NCI-H2171 (cell line): ENCODE data around the gene ITPKA.

ENCODE experiments used
- DNase-seq: peaks from one replicate; lab custom pipeline; 2025; lab: John Stamatoyannopoulos, UW

Gene ITPKA

DNA sequence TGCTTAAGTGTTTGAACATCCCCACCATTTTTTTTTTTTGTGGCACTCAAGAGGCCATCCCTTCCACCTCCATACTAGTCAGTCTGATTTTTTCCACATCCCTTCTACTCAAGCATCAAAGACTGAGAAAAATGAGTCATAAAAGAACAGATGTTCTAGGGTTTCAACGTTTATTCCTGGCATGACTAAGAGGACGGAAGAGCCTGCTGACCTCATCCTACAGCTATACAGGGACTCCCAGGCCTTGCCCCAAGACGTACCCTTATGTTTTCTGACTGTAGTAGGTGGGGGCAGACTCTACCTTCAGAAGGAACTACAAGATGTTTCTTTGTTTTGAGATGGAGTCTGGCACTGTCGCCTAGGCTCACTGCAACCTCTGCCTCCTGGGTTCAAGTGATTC lies 3.3 kb upstream of the ITPKA start:
- DNase-seq: no peak

DNA sequence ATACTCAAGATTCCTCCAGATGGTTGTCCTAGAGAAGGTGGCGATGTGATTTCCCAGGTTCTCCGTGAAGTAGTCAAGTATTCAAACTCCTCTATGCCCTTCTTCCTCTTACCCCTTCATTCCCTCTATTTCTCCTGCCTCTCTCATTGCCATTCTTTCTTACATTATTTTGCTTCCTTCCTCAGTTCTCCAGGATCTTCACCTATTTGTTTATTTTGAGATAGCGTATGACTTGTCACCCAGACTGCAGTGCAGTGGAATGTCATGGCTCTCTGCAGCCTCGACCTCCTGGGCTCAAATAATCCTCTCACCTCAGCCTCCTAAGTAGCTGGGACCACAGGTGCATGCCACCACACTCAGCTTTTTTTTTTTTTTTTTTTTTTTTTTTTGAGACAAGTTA lies 1.8 kb upstream of the ITPKA start:
- DNase-seq: no peak

DNA sequence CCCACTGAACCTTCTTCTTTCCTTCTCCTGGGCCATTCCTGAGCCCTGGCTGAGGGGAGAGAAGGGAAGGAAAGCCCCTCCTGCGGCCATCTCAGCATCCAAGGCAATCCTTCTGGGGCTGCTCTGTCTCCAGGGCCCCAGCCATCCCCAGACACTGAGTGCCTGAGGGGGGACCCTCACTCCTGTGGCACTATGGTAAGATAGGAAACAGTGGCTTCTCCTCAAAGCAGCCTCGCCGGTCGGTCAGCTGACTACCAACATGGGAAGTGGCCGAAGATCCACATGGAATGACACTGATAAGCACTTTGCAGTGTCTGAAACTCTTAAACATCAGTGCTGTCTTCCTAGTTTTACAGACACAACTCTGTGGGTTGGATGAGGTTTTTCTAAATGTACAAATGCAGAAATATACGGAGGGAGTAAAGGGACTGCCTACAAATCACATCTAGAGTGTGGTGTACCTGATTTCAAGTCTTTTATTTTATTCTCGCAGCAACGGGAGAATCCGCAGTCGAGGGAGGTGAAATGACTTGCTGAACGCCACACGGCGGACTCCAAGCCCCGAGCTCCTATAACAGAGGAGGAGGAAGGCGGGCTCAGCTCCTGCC lies 973 bp upstream of the ITPKA start:
- DNase-seq: no peak

DNA sequence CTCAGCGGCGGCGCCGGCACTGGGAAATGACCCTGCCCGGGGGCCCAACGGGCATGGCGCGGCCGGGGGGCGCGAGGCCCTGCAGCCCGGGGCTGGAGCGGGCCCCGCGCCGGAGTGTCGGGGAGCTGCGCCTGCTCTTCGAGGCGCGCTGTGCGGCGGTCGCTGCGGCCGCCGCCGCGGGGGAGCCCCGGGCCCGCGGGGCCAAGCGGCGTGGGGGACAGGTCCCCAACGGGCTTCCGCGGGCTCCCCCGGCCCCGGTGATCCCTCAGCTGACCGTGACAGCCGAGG lies 172 bp downstream of the ITPKA start:
- no peak for DNase-seq

DNA sequence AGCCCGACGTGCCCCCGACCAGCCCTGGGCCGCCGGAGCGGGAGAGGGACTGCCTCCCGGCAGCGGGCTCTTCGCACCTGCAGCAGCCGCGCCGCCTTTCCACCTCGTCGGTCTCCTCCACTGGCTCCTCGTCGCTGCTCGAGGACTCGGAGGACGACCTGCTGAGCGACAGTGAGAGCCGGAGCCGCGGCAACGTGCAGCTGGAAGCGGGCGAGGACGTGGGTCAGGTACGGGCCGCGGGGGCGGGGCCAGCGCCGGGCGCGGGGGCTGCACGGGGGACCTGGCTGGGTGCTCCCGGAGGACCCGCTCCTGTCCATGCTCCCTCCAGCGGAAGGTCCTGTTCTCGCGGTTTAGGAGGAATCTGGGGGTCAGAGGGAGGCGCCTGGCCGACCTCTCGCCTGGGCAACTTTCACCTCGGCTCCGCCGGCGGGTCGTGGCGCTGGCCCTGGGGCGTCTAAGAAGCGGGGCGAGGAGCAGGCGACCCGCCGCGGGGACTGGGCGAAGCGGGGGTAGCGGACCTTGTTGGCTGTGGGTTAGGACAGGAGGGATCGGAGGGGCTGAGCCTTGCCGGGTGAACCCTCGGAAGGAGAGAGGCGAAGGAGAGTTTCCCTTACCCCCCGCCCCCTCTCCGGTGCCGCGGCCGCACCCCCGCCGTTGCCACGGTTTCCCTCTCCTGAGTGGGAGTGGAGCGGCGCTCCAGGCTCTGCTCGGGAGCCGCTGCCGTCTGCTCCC lies 682 bp downstream of the ITPKA start:
- peak; percentile 28 for DNase-seq

DNA sequence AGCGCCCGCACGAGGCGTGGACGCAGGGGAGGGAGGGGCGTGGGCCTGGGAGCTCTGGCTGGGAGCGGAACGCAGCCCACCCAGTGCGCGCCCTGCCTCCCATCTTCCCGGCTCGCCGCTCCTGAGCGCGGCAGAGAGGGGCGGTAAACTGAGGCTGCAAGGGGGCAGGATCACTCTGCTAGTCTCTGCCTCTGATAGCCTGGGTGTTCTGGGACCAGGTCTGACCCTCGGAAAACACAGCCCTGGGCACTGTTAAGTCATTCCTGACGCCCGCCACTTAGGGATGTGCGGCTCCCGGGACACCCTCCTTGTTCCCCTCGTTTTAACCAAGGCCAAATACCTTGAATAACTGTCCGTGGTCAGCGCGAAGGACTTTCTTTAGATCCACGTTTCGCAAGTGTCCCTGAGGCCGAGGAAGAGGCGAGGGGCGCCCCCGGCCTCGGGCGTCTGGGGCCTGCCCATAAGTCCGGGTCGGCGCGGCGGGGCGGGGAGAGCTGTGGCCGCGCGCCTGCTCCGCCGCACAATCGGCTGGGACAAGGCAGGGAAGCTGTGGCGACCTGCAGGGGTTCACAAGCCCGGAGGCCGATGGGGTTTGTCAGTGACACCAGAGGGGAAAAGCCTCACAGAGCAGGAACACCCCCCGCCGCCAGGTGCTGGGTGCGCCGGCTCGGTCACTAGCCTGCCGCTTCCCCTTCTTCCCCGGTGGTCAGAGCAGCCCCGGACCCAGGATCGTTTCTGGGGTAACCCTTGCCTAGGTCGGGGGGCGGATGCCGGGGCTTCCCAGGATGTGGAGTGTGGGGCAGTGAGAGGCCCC lies 1.5 kb downstream of the ITPKA start:
- DNase-seq: no peak

DNA sequence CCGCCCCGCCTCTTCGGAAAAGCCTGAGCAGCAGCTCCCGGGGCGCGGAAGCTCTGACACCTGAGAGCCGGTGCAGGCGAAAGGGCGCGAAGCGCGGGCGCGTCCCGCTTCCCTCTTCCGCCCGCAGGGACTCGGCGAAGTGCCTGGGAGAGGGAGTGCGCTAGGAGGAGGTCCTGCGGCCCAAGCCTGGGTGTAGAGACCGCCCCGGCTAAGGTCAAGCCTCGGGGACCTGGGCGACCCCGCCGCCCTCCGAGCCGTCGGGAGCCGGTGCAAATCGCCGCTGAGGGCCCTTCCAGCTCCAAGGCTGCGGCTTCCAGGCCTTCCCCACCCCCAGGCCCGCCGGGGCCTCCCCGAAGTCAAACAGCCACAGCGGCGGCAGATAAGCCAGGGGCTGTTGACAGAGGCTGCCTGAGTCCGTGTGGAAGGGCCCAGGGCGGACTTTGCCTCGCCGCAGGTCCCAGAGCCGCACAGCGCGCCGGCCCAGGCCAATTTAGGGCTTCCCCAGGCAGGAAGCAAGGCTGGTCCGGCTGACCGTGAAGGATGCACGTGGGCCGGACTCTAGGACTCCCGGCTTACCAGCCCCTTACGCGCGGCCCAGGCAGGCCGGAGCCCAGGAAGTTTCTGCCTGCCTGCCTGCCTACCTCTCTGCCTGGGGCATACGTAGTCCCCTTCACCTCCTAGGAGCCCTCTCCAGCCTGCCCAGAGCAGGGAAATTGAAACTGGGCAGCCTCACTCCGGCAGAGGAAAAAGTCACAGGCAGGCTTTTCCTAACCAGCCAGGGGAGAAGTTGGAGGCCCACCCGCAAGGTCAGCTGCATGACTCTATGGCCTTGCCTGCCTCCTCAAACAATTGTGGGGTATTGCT lies 2.3 kb downstream of the ITPKA start:
- no peak for DNase-seq

DNA sequence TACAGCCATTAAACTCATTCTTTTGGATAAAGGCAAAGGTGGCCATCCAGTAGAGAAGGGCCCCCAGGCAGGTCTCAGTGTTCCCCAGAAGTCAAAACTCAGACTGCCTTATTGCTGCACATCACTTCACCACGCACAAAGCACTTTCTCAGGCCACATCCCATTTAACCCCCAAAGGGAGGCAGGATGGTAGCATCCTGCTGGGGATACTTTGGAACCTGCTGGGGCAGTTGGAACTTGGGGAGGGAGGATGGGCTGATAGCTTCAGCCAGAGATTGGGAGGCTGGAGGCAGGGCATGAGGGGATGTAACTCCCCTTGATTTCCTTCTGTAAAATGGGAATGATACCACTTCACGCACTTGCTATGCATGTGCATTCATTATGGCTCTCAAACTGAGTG lies 5.0 kb downstream of the ITPKA start:
- DNase-seq: peak; percentile 31

DNA sequence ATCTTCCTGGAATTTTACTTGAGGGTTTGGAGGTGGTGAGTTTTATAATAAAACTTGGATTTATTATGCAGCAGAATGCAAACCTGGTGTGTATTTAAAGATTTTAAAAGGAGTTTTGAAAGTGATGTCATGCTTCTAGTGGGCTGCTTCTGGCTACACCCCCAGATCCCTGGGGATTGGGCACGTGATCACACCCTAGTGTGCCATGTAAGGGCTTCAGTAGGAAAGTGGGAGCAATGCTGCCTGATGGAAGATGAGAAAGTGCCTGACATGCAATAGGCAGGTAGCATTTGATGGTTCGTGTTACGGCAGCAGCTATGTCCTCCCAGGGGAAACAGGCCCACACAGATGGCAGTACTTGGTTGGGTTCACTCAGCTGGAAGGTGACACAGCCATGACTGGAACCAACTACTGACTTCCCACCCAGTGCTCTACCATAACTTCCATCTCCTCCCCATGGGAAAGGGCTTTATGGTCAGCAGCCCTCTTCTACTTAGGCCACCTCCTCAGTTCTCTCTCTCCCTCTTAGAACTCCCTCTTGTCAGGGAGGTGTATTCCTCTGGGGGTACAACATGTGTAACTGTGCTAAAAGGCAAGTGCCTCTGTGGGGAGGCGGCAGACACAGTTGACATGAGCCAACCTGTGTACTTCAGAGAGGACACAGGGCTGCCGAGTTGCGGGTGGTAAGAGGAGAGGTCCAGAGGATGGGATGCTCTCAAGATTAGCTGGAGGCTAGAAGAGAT lies 5.6 kb downstream of the ITPKA start:
- DNase-seq: peak; percentile 94

DNA sequence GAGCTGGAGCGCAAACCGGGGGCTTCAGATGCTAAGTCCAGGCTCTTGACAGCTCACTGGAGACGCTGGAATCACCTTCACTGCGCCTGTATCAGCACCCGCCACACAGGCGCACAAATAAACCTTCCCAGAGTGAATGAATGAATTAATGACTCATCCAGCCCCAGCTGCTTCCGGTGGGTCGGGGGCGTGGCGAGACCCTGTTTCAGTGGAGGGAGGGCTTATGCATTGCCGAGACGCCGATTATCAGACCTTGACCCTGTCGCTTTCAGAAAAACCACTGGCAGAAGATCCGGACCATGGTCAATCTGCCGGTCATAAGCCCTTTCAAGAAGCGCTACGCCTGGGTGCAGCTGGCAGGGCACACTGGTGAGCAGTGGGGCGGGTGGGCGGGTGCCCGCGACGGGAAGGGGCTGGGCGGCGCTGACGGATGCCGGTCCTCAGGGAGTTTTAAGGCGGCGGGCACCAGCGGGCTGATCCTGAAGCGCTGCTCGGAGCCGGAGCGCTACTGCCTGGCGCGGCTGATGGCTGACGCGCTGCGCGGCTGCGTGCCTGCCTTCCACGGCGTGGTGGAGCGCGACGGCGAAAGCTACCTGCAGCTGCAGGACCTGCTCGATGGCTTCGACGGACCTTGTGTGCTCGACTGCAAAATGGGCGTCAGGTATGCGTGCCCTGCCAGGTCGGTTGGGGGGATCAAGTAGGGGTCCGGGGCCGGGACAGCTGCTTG lies 7.7 kb downstream of the ITPKA start:
- no peak for DNase-seq

DNA sequence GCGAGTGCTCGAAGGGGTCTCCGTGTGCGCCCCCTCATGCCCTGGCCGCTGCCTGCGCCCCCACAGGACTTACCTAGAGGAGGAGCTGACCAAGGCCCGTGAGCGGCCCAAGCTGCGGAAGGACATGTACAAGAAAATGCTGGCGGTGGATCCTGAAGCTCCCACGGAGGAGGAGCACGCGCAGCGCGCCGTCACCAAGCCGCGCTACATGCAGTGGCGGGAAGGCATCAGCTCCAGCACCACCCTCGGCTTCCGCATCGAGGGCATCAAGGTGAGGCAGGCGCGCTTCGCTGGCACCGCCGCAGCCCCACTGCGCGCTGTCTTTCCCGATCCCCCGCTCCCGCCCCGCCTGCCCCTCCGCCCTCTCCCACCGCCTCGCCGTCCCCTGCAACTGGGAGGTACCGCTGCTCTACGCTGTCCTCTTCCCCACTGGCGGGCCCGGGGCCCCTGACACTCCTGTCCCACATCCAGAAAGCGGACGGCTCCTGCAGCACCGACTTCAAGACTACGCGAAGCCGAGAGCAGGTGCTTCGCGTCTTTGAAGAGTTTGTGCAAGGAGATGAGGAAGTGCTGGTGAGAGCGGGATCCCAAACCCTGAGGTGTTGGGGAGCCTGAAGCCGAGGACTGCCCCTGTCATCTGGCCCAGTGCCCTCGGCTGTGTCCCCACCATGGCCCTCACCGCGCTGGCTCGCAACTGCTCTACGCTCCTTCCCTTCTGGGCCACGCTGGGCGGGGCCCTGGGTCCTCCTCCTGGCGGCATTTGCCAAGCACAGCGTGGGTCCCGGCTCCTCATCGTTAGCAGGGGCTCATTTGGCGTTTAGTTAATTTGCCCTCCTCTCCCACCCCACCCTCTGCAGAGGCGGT lies 8.5 kb downstream of the ITPKA start:
- no peak for DNase-seq

DNA sequence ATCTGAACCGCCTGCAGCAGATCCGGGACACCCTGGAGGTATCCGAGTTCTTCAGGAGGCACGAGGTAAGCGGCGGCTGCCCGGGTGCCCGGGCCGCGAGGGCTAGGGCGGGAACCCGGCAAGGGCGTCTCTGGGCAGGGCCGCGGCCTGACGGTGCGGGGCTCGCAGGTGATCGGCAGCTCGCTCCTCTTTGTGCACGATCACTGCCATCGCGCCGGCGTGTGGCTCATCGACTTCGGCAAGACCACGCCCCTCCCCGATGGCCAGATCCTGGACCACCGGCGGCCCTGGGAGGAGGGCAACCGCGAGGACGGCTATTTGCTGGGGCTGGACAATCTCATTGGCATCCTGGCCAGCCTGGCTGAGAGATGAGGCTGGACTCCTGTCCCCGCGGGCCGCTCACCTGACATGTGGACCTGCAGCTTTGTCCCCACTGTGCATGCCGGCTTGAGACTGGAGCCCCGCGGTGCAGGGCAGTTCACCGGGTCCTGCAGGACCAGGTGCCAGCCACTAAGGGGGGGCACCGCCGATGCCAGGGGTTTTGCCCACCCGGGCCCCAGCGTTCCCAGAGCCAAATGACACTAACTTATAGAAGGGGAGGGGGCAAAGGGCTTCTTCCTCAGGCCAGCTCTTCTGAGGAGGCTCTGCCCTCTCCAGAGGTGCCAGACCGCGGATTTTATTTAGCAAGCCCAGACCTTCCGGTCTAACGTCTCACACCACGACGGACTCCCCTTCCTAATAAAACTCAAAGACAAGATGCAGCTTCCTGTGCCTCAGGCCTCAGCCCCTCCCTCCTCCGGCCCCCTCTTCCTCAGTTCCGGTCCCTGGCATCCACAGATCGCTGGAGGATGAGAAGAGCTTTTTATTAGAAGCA lies 9.4 kb downstream of the ITPKA start:
- no peak for DNase-seq

DNA sequence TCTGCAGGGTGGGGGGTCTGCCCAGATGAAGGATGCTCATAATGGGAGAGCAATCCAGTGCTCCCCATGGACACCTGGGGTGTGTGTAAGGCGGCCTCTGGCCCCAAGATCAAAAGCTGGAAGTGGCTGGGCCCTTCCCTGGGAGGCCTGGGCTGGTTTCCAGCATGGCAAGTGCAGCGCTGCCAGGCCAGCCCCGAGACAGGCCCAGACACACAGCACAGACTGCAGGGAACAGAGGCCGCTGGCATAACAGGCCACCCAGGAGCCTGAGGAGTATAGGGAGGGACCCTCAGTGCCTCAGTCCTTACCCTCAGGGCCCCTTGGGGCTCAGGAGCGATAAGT lies 10.0 kb downstream of the ITPKA start:
- no peak for DNase-seq

DNA sequence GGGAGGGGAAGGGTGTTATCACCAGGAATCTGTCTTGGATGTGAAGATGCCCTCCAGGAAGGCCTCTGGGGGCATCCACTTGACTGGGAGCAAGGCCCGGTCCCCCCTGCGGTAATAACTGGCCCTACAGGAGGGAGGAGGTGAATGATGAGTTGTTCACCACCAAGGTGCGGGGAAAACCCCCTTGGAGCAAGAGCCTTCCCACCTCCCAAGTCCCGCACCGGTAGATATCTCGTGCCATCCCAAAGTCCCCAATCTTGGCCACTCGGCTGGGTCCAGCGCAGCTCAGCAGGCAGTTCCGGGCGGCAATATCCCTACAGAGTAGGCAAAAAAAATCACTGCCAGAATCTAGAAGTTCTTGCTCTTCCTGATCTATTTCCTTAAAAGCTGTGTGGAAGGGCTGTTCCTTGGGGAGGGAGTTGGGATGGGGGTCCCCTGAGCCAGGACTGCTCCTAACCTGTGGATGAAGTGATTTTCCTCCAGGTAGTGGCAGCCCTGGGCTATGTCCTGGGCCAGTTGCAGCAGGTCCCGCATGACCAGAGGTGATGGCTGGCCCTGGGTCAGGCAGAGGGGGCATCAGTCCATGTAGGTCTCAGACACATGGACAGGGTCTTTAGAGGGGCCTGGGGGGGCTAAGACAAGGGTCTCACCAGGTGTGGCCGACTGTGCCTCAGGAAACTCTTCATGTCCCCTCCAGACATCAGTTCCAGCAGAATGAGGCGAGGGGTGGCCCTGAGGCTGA lies 11.2 kb downstream of the ITPKA start:
- DNase-seq: no peak

DNA sequence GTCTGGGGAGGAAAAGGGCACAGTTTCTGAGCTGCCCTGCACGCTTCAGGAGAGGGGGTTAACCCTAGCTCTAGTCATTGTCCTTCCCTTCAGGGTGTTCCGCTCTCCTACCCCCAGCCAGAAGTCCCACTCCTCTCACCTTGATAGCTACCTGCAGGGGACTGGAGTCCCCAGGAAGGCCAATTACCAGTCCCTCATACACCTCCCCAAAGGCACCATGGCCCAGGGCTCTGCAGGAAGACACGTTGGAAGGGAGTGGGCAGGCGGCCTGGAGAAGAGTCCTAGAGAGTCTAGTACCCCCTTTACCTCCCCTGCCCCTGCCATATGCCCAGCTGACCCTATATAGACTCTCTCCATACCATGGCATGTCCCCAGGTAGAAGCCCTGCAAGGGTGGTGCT lies 12.1 kb downstream of the ITPKA start:
- DNase-seq: no peak

DNA sequence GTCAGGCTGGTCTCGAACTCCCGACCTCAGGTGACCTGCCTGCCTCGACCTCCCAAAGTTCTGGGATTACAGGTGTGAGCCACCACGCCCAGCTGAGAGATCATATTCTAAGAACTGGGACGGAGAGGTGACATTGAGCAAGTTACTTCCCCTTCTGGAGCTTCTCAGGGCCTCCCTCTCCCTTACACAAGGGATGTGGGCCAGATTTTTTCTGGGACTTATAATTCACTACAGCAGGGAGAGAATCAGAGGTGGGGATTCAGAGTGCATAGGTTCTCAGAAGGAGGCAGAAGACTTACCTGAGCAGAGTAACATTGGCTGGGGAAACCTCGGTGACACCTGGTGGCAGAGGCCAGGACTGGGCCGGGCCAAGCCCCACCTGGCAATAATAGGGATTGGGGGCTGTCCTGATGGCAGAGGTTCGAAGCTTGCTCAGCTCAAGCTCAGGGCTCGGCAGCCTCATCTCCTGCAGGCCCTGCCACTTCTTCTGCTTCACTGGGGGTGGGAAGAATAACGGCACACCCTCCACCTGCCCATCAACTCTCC lies 13.2 kb downstream of the ITPKA start:
- no peak for DNase-seq

DNA sequence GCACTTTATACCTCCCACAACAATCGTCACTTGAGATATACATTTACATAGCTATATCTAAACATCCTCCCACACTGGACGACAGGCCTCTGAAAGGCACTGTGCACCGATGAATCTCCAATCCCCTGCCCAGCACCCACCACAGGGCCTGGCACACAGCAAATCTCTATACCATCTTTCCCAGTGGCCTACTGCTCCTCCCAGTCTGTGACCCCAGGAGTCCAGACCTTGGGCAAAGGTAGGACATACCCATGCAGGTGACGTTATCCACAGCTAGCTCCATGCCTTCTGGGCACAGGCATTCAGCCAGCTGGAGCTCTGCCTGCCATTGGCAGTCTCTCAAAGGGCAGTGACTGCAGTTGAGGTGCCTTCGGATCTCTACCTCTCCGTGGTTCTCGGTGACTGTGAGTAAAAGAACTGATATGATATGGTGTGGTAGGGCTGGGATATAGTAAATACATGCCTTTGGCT lies 14.2 kb downstream of the ITPKA start:
- DNase-seq: no peak

DNA sequence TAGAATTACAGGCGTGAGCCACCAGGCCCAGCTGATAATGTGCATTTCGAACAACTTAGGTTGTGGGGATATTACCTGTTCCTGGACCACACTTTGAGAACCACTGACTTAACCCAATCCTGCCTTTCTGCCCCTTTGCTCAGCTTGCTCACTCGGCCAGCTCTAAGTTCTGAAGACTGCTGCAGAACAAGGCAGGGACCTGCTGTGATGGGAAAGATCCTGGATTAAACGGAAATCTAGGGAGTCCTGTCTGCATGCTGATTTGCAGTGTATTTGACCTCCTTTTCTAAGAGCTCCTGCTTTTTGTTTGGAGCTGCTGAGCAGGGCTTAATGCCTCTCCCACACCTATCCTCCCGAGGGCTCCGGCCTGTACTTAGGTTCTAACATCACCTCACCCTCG lies 17.1 kb downstream of the ITPKA start:
- no peak for DNase-seq
